Testis (tissue), 3 donors: ENCODE data around the gene EGLN2. TPM values are rescaled to one million over a fixed set of nuclear protein-coding genes. Genes with fewer than 3 reads are reported as not detected.

ENCODE experiments used
- DNase-seq: peaks from one replicate; pipeline ENCODE4 v3.0.0-alpha.2; 2019
- H3K27ac ChIP-seq, 2 donors: fragments of 200-600 bp; sonication (generic); one replicate each; pipeline ENCODE4 v1.5.1; 2019
- H3K27me3 ChIP-seq: fragments of 200-600 bp; sonication (generic); one replicate; pipeline ENCODE4 v1.5.1; 2019
- H3K36me3 ChIP-seq: fragments of 200-600 bp; sonication (generic); one replicate; pipeline ENCODE4 v1.5.1; 2017; ENCODE audit warnings: low read depth; ENCODE audit errors: missing control alignments
- H3K4me1 ChIP-seq: fragments of 200-600 bp; sonication (generic); one replicate; pipeline ENCODE4 v1.5.1; 2019
- H3K4me3 ChIP-seq, 2 donors: fragments of 200-600 bp; sonication (generic); one replicate each; pipeline ENCODE4 v1.5.1; 2017 to 2019
- H3K9me3 ChIP-seq: fragments of 200-600 bp; sonication (generic); one replicate; pipeline ENCODE4 v1.5.1; 2017
- CTCF ChIP-seq, 3 experiments: fragments of 450-650 bp in 2 of 3; fragments of 200-600 bp in 1 of 3; sonication (generic) in 1 of 3; IDR thresholded peaks; one replicate each; pipeline ENCODE4 v1.5.1; 2016 to 2019; ENCODE audit warnings: antibody characterized with exemption in 3 of 3, mild to moderate bottlenecking in 2 of 3, moderate library complexity in 1 of 3
- POLR2A ChIP-seq: fragments of 450-650 bp; IDR thresholded peaks from one replicate; pipeline ENCODE4 v1.6.1; 2017; ENCODE audit warnings: antibody characterized with exemption, mild to moderate bottlenecking, moderate library complexity
- WGBS, 2 donors: methylation state at CpG; one replicate each; pipeline ENCODE4 v1.1.5; 2018; 5-methylcytosine and 5-hydroxymethylcytosine counted together
- intact Hi-C: fragments of 100-400 bp; cut with DNase I; formaldehyde crosslinking; loops from one replicate; pipeline ENCODE4 v1.15.1; 2023; ENCODE audit warnings: low total_unique reads
- polyA plus RNA-seq: library from polyadenylated mRNA; stranded (reverse); fragments of 350-450 nt; fragmentation: Illumina TruSeq; extraction: RNeasy Lipid Tissue Mini Kit (QIAGEN cat#74804); gene quantifications from one replicate; pipeline ENCODE4 v1.2.3, GENCODE V29; 2014; ENCODE audit warnings: low read depth, low replicate concordance; ENCODE audit not compliant: insufficient read depth
- total RNA-seq, 2 donors: library from RNA; depleted of rRNA; stranded (reverse); fragments of >200 nt; gene quantifications; one replicate each; pipeline ENCODE4 v1.2.3, GENCODE V29; 2016

The EGLN2 gene
- total and polyA plus RNA-seq, 3 donors from 2014 or later, result 245 to 489 (median 260) TPM

DNA sequence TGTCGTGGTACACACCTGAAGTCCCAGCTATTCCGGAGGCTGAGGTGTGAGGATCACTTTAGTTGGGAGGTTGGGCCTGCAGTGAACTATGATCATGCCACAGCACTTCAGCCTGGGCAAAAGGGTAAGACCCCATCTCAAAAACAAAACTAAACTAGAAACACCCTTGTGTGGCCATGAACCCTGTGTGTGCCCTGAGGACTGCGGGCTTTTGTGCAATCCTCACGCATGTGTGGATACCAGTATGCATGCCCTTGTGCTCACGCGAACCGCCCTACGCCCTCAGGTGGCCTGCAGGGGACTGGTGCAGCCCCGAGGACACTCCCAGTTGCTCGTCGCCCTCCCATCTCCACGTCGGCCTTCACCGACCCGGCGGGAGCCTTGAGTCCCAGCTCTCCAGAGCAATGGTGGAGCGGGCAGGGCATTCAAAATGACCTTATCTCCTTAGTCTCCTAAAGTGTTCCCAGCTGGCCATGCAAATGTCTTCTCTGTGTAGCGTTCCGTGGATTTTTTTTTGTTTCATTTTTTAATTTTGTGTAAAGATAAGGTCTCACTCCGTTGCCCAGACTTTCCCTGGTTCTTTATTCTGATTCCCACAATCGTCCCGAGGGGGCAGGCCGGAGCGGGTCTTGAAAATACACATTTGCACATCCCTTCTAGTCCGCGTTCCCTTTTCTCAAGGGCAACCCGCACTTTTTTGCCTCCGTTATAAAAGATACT is 868 bp upstream of the EGLN2 start:
- peak overlapping the region; percentile 83 to 95 for H3K27ac ChIP-seq
- H3K9me3 ChIP-seq, result no peaks in the 10 kb centered on the region
- no peak for TF ChIP-seq POLR2A
- TF ChIP-seq CTCF (IDR thresholded peaks at IDR 0.05), result peak; percentile 38 to 44 (median 39)
- H3K4me3 ChIP-seq, result peak overlapping the region; percentile 71 to 89
- peak; percentile 82 for DNase-seq
- 5 to 6% methylated on average over 22 to 28 of the region's 28 CpGs for WGBS, 2 donors
- intact Hi-C loops, result no loop called here
- H3K27me3 ChIP-seq, result no peaks in the 10 kb centered on the region
- H3K4me1 ChIP-seq, result peaks cover 27% of the 10 kb centered on the region
- H3K36me3 ChIP-seq, result no peaks in the 10 kb centered on the region

DNA sequence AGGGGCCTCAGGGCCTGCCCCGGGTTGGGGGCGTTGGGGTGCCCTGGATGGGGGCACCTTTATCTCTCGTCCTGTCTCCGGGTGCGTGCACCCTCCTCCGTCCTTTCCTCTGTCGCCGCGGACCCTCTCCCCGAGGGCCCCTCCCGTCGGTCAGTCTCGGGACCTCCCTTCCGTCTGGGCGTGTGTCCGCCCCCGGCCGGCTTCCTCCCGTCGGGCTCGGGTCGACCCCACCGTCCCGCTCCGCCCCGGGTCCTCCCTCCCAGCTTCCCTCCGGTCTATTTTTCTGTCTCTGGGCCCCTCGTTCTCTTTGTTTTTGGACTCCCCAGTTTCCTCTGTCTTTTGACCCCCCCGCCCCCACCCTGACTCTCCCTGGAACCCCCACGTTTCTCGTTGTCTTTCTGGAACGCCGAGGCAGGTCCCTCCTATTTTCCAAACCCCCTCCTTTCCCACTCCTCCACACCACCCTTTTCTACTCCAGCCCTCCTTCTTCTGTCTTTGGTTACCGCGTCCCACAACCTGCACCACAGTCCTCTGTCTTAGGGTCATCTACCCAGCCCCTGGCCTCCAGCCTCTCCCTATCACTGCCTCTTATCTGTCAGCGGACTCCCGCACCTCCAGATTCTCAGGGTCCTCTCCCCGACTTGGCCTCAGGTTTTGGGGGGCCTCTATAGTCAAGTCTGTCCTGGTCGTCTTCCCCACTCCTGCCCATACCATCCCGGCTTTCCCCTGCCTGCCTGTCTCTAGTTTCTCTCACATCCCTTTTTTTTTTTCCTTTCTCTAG is 757 bp downstream of the EGLN2 start:
- peaks cover 43% of the 10 kb centered on the region for H3K4me1 ChIP-seq
- 1% methylated on average over 37 to 40 of the region's 40 CpGs for WGBS, 2 donors

GRCh38 chr19:40800339-40800996 is 1.5 kb downstream of the EGLN2 start:
- peak overlapping the region; percentile 71 to 89 for H3K4me3 ChIP-seq
- H3K36me3 ChIP-seq, result no peaks in the 10 kb centered on the region
- 32 to 38% methylated on average over 8 to 26 of the region's 27 CpGs for WGBS, 2 donors
- no peaks in the 10 kb centered on the region for H3K9me3 ChIP-seq
- intact Hi-C loops, result no loop called here
- H3K27ac ChIP-seq, result peak overlapping the region; percentile 95 to 96
- TF ChIP-seq CTCF (IDR thresholded peaks at IDR 0.05), result no peak
- TF ChIP-seq POLR2A, result no peak
- H3K4me1 ChIP-seq, result peaks cover 49% of the 10 kb centered on the region
- no peaks in the 10 kb centered on the region for H3K27me3 ChIP-seq
- peak; percentile 52 for DNase-seq

More for the DNA sequence above, 757 bp downstream of the EGLN2 start:
- TF ChIP-seq CTCF (IDR thresholded peaks at IDR 0.05) (no peak), POLR2A (no peak)
- Histone ChIP-seq H3K9me3 (no peaks in the 10 kb centered on the region), H3K27ac (peak overlapping the region; percentile 95 to 96), H3K27me3 (no peaks in the 10 kb centered on the region), H3K36me3 (no peaks in the 10 kb centered on the region), H3K4me3 (peak overlapping the region; percentile 71 to 89)
- no peak for DNase-seq
- intact Hi-C loops, result no loop called here

DNA sequence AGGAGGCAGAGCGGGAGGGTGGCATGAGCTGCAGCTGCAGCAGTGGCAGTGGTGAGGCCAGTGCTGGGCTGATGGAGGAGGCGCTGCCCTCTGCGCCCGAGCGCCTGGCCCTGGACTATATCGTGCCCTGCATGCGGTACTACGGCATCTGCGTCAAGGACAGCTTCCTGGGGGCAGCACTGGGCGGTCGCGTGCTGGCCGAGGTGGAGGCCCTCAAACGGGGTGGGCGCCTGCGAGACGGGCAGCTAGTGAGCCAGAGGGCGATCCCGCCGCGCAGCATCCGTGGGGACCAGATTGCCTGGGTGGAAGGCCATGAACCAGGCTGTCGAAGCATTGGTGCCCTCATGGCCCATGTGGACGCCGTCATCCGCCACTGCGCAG is 2.0 kb downstream of the EGLN2 start:
- H3K9me3 ChIP-seq, result no peaks in the 10 kb centered on the region
- H3K36me3 ChIP-seq, result no peaks in the 10 kb centered on the region
- peaks cover 51% of the 10 kb centered on the region for H3K4me1 ChIP-seq
- H3K27me3 ChIP-seq, result no peaks in the 10 kb centered on the region
- WGBS, 2 donors, result 40 to 45% methylated on average over 14 to 27 of the region's 27 CpGs
- TF ChIP-seq CTCF (IDR thresholded peaks at IDR 0.05), result no peak
- TF ChIP-seq POLR2A, result no peak
- peak overlapping the region; percentile 95 to 96 for H3K27ac ChIP-seq
- DNase-seq, result no peak
- intact Hi-C loops, result no loop called here
- peak overlapping the region in 1 of 2 donors; percentile 89 for H3K4me3 ChIP-seq
